Activated naive CD8-positive, alpha-beta T cell treated with anti-CD3 and anti-CD28 coated beads for 36 hours (primary cell): ENCODE results near the gene ZMAT3. TPM values are rescaled to one million over a fixed set of nuclear protein-coding genes. Genes with fewer than 3 reads are reported as not detected.
"Not testable (repeated sequence)": the region's sequence is repeated elsewhere in the genome, so short reads cannot be mapped to it uniquely, and the experiment has no call there.

Experiments
- DNase-seq: peaks from one replicate; pipeline ENCODE4 v3.0.0; 2021
- H3K27ac Mint-ChIP-seq: one replicate; pipeline ENCODE4 v1.8.0; 2022; ENCODE audit warnings: mild to moderate bottlenecking, moderate library complexity, mixed read lengths
- H3K27me3 Mint-ChIP-seq: one replicate; pipeline ENCODE4 v1.8.0; 2022; ENCODE audit warnings: mild to moderate bottlenecking, mixed read lengths
- H3K36me3 Mint-ChIP-seq: one replicate; pipeline ENCODE4 v1.8.0; 2021; ENCODE audit warnings: mild to moderate bottlenecking, mixed read lengths
- H3K4me1 Mint-ChIP-seq: one replicate; pipeline ENCODE4 v1.8.0; 2021; ENCODE audit warnings: mixed read lengths
- H3K4me3 Mint-ChIP-seq: one replicate; pipeline ENCODE4 v1.8.0; 2022; ENCODE audit warnings: mild to moderate bottlenecking, moderate library complexity, mixed read lengths
- H3K9me3 Mint-ChIP-seq: one replicate; pipeline ENCODE4 v1.8.0; 2022; ENCODE audit warnings: mixed read lengths
- total RNA-seq, 2 experiments: library from RNA; stranded (reverse); gene quantifications; one replicate each; pipeline ENCODE4 v1.2.3, GENCODE V29; 2021

Gene ZMAT3
- total RNA-seq, 2 experiments from 2014 or later = 10.6 to 10.7 TPM

DNA sequence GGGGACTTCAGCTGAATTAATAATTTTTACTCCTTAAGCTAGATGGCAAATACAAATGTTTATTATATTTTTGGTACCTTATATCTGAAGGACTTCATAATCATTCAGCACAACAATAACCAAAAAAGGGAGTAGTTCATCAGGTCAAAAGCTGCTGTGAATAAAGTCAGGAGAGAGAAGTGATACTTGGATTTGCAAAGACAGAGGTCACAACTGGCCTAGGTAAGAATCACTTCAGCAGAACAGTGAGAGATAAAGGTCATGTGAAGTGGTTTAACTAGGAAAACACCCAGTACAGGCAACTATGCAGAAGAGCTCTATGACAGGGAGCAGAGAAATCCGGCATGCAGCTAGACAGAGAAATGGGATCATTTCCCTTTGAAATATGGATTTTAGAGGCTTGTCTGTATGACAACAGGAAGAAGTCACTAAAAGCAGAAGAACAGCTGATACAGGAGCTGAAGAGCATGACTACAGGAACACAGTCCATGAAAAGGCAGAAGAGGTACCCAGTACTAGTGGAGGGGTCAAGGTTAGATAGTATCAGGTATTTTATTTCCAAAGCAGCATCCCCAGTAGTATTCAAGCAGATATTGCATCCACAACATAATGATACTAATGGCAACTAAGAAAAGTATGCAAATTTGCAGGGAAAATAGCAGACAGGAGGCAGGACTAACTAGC is 25.7 kb downstream of the ZMAT3 start:
- DNase-seq = no peak
- H3K27me3 Mint-ChIP-seq = no peaks in the 10 kb centered on the region
- peaks cover 45% of the 10 kb centered on the region for H3K36me3 Mint-ChIP-seq
- no peak overlapping the region for H3K4me3 Mint-ChIP-seq
- H3K27ac Mint-ChIP-seq = no peak overlapping the region
- H3K9me3 Mint-ChIP-seq = peaks cover 15% of the 10 kb centered on the region
- H3K4me1 Mint-ChIP-seq = peaks cover 27% of the 10 kb centered on the region

DNA sequence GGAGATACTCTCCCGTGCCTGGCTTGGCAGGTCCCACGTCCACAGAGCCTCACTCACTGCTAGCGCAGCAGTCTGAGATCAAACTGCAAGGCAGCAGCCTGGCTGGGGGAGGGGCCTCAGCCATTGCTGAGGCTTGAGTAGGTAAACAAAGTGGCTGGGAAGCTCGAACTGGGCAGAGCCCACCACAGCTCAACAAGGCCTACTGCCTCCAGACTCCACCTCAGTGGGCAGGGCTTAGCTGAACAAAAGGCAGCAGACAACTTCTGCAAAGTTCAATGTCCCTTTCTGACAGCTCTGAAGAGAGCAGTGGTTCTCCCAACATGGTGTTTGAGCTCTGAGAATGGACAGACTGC is 32.7 kb downstream of the ZMAT3 start:
- not testable (repeated sequence) for H3K4me3 Mint-ChIP-seq, DNase-seq, H3K27ac Mint-ChIP-seq, H3K27me3 Mint-ChIP-seq
- Mint-ChIP-seq H3K4me1 (peaks cover 10% of the 10 kb centered on the region), H3K9me3 (peaks cover 16% of the 10 kb centered on the region), H3K36me3 (peaks cover 38% of the 10 kb centered on the region)

DNA sequence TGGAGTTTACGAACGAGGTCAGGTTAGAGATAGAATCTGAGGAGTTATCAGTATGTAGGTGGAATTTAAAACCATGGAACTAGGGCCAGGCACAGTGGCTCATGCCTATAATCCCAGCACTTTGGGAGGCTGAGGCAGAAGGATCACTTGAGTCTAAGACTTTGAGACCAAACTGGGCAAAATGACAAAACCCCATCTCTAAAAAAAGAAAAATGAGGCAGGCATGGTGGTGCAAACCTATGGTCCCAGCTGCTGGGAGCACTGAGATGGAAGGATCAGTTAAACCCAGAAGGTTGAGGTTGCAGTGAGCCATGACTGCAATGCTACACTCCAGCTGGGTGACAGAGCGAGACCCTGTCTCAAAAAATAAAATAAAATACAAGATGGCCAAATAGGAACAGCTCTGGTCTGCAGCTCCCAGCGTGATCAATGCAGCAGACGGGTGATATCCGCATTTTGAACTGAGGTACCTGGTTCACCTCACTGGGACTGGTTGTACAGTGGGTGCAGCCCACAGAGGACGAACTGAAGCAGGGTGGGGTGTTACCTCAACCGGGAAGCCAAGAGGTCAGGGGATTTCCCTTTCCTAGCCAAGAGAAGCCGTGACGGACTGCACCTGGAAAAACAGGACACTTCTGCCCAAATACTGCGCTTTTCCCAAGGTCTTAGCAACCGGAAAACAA is 33.3 kb downstream of the ZMAT3 start:
- Mint-ChIP-seq H3K9me3 (peaks cover 16% of the 10 kb centered on the region), H3K4me3 (peak overlapping the region; percentile 44), H3K27ac (no peak overlapping the region), H3K4me1 (peaks cover 8% of the 10 kb centered on the region), H3K36me3 (peaks cover 34% of the 10 kb centered on the region), H3K27me3 (no peaks in the 10 kb centered on the region)
- no peak for DNase-seq

DNA sequence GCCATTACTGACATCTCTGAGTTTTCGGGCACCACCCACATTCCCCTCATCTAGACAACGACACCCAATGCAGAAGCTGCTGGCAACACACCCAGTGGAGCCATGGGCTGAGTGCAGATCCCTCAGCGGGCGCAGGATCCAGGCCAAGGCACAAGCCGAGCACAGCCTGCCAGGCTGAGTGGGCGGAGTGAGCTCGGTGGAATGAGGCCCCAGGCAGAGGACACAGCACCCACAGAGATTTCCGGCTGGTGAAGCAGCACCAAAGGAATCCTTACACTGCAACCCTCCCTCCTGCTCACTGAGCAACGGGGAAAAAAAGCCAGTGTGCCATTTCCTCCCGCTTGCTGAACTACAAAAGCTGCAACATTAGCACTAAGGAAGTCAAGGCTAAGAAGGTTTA is 34.3 kb downstream of the ZMAT3 start:
- peak overlapping the region; percentile 44 for H3K4me3 Mint-ChIP-seq

DNA sequence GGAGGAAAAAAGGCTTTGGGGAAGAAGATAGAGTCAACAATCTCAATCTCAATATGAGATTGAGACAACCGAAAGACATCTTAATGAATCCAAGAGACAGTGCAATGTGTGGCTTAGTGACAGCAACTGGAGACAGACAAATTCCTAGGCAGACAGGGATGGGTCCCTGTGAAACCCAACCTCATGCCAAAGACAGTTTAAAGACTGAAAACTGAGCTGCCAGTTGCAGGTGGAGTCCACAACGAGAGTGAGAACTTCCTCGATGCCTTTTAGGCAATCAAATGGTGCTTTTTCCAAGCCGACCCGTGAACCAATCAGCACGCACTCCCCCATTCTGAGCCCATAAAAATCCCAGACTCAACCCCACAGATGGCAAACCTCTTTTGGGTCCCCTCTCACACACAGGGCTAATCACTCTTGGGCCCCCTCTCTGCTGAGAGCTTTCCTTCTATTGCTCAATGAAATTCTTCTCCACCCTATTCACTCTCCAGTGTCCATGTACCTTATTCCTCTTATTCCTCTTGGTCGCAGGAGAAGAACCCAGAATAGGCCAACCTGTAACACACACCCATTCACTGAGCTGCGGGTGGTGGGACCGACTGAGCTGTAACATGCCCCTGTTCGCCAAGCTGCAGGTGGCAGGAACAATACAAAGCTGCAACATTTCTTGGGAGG is 34.8 kb downstream of the ZMAT3 start:
- Mint-ChIP-seq H3K27ac (peak overlapping the region; percentile 11), H3K27me3 (no peaks in the 10 kb centered on the region), H3K4me3 (no peak overlapping the region), H3K9me3 (peaks cover 12% of the 10 kb centered on the region), H3K4me1 (peaks cover 8% of the 10 kb centered on the region), H3K36me3 (peaks cover 33% of the 10 kb centered on the region)
- DNase-seq = no peak

More for the DNA sequence above, 34.3 kb downstream of the ZMAT3 start:
- Mint-ChIP-seq H3K27ac (peak overlapping the region; percentile 56), H3K9me3 (peaks cover 12% of the 10 kb centered on the region), H3K27me3 (no peaks in the 10 kb centered on the region), H3K36me3 (peaks cover 30% of the 10 kb centered on the region), H3K4me1 (peaks cover 8% of the 10 kb centered on the region)
- peak; percentile 50 for DNase-seq

DNA sequence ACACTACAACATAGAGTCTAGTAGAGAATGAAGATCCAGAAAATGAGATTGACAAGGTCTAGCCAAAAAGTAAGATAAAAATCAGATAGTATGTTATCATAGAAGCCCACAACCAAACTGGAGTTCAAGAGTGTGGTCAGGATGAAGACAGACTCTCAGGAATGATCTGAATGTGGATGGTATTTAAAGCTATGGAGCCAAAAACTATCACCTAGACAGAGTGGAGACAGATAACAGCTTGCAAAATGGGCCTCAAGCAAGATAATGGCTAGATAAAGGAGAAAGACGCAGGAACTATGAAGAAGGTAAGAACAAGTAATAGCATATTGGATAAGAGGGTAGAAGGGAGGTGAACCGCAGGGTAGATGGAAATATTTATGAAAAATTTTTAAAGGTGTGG is 35.4 kb downstream of the ZMAT3 start:
- Mint-ChIP-seq H3K9me3 (peaks cover 7% of the 10 kb centered on the region), H3K36me3 (peaks cover 28% of the 10 kb centered on the region), H3K27me3 (no peaks in the 10 kb centered on the region), H3K4me1 (peaks cover 8% of the 10 kb centered on the region), H3K4me3 (no peak overlapping the region), H3K27ac (no peak overlapping the region)
- no peak for DNase-seq

DNA sequence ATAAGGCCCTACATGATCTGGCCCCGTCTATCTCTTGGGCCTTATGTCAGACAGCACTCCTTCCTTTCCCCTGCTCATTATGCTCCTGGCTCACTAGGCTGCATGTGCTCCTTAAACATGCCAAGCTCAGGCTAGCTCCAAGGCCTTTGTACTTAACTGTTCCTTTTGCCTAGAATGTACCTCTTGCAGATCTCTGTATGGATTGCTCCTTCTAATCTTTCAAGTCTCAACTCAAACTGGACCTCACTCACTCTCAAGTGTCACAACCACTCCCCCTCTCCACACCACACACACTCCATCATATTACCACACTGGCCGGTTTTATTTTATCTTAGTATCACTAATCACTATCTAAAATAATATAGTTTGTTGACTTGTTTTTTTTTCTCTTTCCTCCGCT is 36.4 kb downstream of the ZMAT3 start:
- Mint-ChIP-seq H3K4me3 (no peak overlapping the region), H3K9me3 (no peaks in the 10 kb centered on the region), H3K27ac (no peak overlapping the region), H3K36me3 (peaks cover 20% of the 10 kb centered on the region), H3K4me1 (peaks cover 8% of the 10 kb centered on the region), H3K27me3 (no peaks in the 10 kb centered on the region)
- DNase-seq = no peak

DNA sequence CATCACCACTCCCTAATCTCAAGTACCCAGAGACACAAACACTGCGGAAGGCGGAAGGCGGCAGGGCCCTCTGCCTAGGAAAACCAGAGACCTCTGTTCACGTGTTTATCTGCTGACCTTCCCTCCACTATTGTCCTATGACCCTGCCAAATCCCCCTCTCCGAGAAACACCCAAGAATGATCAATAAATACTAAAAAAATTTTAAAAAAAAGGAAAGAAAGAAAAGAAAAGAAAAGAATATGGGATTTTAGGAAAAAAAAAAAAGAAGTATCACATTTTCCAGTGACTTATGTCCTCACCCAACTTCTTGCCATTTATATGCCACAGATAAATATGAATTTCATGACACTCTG is 38.3 kb downstream of the ZMAT3 start:
- H3K27me3 Mint-ChIP-seq, H3K9me3 Mint-ChIP-seq, H3K27ac Mint-ChIP-seq, DNase-seq, H3K4me3 Mint-ChIP-seq: not testable (repeated sequence)
- Mint-ChIP-seq H3K36me3 (peaks cover 15% of the 10 kb centered on the region), H3K4me1 (peaks cover 14% of the 10 kb centered on the region)

DNA sequence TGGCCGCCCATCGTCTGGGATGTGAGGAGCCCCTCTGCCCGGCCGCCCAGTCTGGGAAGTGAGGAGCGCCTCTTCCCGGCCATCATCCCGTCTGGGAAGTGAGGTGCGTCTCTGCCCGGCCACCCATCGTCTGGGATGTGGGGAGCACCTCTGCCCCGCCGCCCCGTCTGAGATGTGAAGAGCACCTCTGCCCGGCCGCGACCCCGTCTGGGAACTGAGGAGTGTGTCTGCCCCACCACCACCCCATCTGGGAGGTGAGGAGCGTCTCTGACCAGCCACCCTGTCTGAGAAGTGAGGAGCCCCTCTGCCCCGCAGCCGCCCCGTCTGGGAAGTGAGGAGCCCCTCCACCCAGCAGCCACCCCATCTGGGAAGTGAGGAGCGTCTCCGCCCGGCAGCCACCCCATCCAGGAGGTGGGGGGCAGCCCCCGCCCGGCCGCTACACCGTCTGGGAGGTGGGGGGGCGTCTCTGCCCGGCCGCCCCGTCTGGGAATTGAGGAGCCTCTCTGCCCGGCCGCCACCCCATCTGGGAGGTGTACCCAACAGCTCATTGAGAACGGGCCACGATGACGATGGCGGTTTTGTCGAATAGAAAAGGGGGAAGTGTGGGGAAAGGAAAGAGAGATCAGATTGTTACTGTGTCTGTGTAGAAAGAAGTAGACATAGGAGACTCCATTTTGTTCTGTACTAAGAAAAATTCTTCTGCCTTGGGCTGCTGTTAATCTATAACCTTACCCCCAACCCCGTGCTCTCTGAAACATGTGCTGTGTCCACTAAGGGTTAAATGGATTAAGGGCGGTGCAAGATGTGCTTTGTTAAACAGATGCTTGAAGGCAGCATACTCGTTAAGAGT is 38.9 kb downstream of the ZMAT3 start:
- H3K4me3 Mint-ChIP-seq, H3K27me3 Mint-ChIP-seq, H3K27ac Mint-ChIP-seq, DNase-seq, H3K9me3 Mint-ChIP-seq, H3K36me3 Mint-ChIP-seq: not testable (repeated sequence)
- peaks cover 14% of the 10 kb centered on the region for H3K4me1 Mint-ChIP-seq

DNA sequence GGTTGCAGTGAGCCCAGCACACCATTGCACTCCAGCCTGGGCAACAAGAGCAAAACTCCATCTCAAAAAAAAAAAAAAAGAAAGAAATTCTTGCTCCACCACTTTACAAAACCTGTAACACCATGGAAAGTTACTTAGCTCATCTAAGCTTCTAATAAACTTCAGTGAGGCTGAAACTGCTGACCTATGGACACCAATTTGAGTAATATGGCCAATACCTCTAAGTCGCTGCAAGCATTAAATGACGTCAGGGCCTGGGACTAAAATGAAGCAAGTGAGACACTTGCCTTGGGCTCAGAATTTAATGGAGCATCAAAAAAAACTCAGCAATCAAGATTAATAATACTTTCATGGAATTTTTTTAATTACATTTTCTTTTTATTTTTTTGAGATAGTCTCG is 42.5 kb downstream of the ZMAT3 start:
- DNase-seq = no peak
- H3K9me3 Mint-ChIP-seq = no peaks in the 10 kb centered on the region
- H3K4me1 Mint-ChIP-seq = peaks cover 17% of the 10 kb centered on the region
- H3K36me3 Mint-ChIP-seq = peaks cover 5% of the 10 kb centered on the region
- no peak overlapping the region for H3K27ac Mint-ChIP-seq
- H3K4me3 Mint-ChIP-seq = no peak overlapping the region
- no peaks in the 10 kb centered on the region for H3K27me3 Mint-ChIP-seq

DNA sequence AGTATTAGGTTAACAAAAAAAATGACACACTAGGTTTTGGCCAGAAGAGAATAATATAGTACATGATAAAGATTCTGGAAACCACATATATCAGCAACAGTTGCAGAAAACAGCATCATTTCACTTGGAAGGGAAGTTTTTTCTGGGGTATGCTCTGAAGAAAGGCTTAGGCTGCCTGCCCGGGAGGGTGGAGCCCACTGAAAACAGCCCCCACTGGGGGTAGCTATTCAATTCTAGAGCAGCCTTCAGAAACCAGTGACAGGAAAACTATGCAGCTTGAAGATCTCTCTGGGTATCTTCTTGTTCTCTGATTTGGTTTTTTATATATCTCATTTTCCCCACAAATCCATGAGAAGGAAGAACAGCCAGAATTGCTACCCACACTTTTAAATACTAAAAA is 43.2 kb downstream of the ZMAT3 start:
- no peaks in the 10 kb centered on the region for H3K9me3 Mint-ChIP-seq
- H3K4me3 Mint-ChIP-seq = no peak overlapping the region
- peaks cover 17% of the 10 kb centered on the region for H3K4me1 Mint-ChIP-seq
- H3K27ac Mint-ChIP-seq = no peak overlapping the region
- H3K36me3 Mint-ChIP-seq = peaks cover 7% of the 10 kb centered on the region
- no peak for DNase-seq
- H3K27me3 Mint-ChIP-seq = no peaks in the 10 kb centered on the region

DNA sequence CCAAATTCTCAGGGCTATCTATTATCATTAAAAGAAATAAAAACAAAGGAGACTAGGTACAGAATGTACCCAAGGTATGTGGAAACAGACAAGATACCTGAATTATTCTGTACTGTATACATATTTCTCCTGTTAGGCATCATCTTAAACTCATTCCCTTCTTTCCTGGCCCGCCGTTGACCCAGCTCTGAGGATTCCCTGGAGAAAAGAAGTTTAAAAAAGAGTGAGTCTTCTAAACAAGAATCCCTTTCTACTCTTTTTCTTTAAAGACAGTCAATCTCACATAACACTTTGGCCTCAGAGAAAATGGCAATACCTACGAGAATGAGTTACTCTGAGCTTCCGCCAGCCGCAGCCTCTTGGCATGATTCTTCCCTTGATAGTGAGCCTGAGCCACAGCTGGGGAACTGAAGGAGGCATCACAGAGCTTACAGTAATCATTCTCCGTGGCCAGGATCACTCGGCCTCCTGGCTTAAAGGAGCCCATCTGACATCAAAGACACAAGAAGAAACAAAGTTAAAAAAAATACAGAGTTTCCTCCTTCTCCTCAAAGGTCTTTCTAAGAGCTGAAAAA is 44.2 kb downstream of the ZMAT3 start:
- H3K4me3 Mint-ChIP-seq = no peak overlapping the region
- peaks cover 6% of the 10 kb centered on the region for H3K36me3 Mint-ChIP-seq
- peak overlapping the region; percentile 64 for H3K27ac Mint-ChIP-seq
- no peaks in the 10 kb centered on the region for H3K27me3 Mint-ChIP-seq
- DNase-seq = no peak
- H3K9me3 Mint-ChIP-seq = no peaks in the 10 kb centered on the region
- H3K4me1 Mint-ChIP-seq = peaks cover 17% of the 10 kb centered on the region

DNA sequence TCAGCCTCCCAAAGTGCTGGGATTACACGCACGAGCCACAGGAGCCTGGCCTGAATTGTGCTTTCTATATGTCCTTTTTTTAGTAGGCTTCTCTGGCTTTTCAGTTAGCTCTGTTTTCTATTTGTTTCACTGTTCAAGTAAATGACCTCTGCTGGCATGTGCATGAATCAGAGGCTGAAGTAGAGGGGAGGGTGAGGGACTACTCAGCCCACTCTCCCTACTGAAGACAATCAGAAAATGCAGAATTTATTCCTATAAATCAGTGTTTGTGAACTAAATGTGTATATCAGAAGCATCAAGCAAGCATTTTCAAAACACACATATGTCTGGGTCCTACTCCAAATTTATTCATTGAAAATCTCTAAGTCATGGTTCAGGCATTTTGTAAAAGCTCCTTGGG is 45.0 kb downstream of the ZMAT3 start:
- Mint-ChIP-seq H3K4me3 (no peak overlapping the region), H3K36me3 (peaks cover 2% of the 10 kb centered on the region), H3K27ac (no peak overlapping the region), H3K27me3 (no peaks in the 10 kb centered on the region), H3K4me1 (peaks cover 17% of the 10 kb centered on the region), H3K9me3 (no peaks in the 10 kb centered on the region)
- no peak for DNase-seq

DNA sequence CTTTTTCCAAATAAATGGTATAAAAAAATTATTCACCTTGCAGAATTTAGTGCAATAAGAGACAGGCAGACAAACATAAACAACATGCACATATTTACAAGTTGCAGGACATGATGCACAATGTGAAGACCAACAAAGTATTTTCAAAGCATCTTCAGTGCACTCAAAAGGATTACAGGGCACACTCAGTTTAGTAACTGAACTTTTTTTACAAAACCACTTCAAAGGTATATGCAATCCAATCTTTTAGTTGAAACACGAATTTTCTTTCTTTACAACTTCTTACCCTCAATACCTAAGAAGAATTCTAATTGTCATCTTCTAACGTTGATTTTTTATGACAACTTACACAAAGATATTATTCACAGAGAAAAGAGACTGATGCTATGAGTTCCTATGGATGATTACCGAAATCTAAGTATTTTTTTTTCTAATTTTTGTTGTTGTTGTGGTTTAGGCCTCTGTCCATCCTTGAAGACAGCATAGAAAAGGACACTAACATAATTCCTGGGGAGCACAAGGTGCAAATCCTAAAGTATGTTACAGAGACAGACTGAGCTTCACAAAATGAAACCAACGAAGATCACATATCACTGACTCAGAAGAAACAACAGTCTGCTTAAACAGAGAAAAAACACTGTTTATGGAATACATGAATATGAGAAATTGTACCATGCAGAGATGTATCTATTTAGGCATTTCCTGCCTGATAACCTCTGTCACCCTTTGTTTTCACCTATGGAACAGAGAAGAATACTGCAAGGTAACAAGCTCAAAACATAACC is 50.3 kb downstream of the ZMAT3 start:
- H3K27me3 Mint-ChIP-seq = no peaks in the 10 kb centered on the region
- no peak overlapping the region for H3K27ac Mint-ChIP-seq
- DNase-seq = no peak
- H3K4me3 Mint-ChIP-seq = no peak overlapping the region
- no peaks in the 10 kb centered on the region for H3K9me3 Mint-ChIP-seq
- peaks cover 26% of the 10 kb centered on the region for H3K4me1 Mint-ChIP-seq
- H3K36me3 Mint-ChIP-seq = peaks cover 3% of the 10 kb centered on the region
